Measurements from ENCODE around the gene SYMPK.

DNA sequence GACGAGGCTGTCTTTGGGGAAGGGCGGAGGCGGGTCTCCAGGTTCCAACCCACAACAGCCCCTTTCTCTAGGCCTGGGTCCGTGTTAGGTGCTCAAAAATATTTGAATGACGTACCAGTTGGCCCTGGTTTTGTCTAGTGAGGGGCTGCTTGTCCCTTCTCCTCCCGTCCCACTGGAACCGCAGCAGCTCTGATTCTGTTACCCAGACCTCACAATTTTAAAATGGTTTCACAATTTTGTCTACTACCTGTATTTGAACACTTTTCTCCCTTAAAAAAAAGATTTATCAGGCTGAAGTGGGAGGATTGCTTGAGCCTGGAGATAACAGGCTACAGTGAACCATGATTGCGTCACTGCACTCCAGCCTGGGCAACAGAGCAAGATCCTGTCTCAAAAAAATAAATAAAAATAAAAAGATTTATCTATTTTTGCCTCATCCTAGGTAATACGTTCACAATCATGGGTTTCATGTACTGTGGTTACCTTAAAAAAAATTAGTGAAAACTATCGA, 24.3 kb upstream of the SYMPK start:
- TF ChIP-seq, protein P1, sequence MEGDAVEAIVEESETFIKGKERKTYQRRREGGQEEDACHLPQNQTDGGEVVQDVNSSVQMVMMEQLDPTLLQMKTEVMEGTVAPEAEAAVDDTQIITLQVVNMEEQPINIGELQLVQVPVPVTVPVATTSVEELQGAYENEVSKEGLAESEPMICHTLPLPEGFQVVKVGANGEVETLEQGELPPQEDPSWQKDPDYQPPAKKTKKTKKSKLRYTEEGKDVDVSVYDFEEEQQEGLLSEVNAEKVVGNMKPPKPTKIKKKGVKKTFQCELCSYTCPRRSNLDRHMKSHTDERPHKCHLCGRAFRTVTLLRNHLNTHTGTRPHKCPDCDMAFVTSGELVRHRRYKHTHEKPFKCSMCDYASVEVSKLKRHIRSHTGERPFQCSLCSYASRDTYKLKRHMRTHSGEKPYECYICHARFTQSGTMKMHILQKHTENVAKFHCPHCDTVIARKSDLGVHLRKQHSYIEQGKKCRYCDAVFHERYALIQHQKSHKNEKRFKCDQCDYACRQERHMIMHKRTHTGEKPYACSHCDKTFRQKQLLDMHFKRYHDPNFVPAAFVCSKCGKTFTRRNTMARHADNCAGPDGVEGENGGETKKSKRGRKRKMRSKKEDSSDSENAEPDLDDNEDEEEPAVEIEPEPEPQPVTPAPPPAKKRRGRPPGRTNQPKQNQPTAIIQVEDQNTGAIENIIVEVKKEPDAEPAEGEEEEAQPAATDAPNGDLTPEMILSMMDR (IDR thresholded peaks at IDR 0.05; ENCODE audit: poor library complexity) = no peak
- TF ChIP-seq EZH2 (IDR thresholded peaks at IDR 0.05; ENCODE audit: borderline replicate concordance) = no peak

Data from hepatocyte (in vitro differentiated cells).